Right lobe of liver (tissue), 6 donors: ENCODE results near the gene OASL. TPM values are rescaled to one million over a fixed set of nuclear protein-coding genes. Genes with fewer than 3 reads are reported as not detected.

ENCODE experiments used
- ATAC-seq, 4 donors: fragments of 200-7000 bp; cut with Tn5 transposase; one replicate each; pipeline ENCODE4 v1.9.1; 2020; ENCODE audit warnings: mild to moderate bottlenecking in 4 of 4, moderate library complexity in 4 of 4
- DNase-seq, 3 donors: peaks; one replicate each; pipeline ENCODE4 v3.0.0-alpha.2; 2020
- H3K27ac ChIP-seq, 3 donors: fragments of 200-600 bp; one replicate each; pipeline ENCODE4 v1.8.0; 2022
- H3K27me3 ChIP-seq, 2 donors: fragments of 200-600 bp; one replicate each; pipeline ENCODE4 v1.8.0; 2022
- H3K36me3 ChIP-seq, 4 donors: fragments of 200-600 bp; sonication (generic) in 1 of 4; one replicate each; pipeline versions ENCODE4 v1.5.1 to v1.8.0; 2017 to 2022; ENCODE audit warnings: control low read depth in 1 of 4
- H3K4me1 ChIP-seq, 4 donors: fragments of 200-600 bp; sonication (generic) in 1 of 4; one replicate each; pipeline versions ENCODE4 v1.5.1 to v1.8.0; 2017 to 2022; ENCODE audit warnings: control low read depth in 1 of 4
- H3K4me3 ChIP-seq, 3 donors: fragments of 200-600 bp; one replicate each; pipeline ENCODE4 v1.8.0; 2022
- H3K9me3 ChIP-seq, 4 donors: fragments of 200-600 bp; sonication (generic) in 1 of 4; one replicate each; pipeline versions ENCODE4 v1.5.1 to v1.8.0; 2017 to 2022; ENCODE audit warnings: control low read depth in 1 of 4
- POLR2A ChIP-seq: fragments of 450-650 bp; IDR thresholded peaks from one replicate; pipeline ENCODE4 v1.6.1; 2017; ENCODE audit warnings: antibody characterized with exemption, mild to moderate bottlenecking
- WGBS: methylation state at CpG from one replicate; pipeline ENCODE4 v1.1.6; 2018; ENCODE audit warnings: low coverage, low lambda C conversion rate; ENCODE audit not compliant: insufficient coverage; ENCODE audit errors: missing lambda C conversion rate; 5-methylcytosine and 5-hydroxymethylcytosine counted together
- intact Hi-C, 2 donors: fragments of 100-400 bp; cut with DNase I; formaldehyde crosslinking; loops; one replicate each; pipeline versions ENCODE4 v1.11.2 to v1.14.1; 2022
- total RNA-seq, 6 experiments: library from RNA; depleted of rRNA in 2 of 6; stranded (reverse); fragments of >200 nt in 2 of 6; fragmentation: NEBNext Ultra II Directional in 3 of 6; extraction: Animal tissue kit (Norgen Biotek cat#: 25700) in 3 of 6; gene quantifications; one replicate each; pipeline versions ENCODE4 v1.1.0 to v1.2.4, GENCODE V29; 2016 to 2023
- TF ChIP-seq, protein P1 (sequence below), 4 donors: fragments of 200-600 bp in 3 of 4; fragments of 450-650 bp in 1 of 4; IDR thresholded peaks; one replicate each; pipeline versions ENCODE4 v1.5.1 to v1.8.0; 2016 to 2022; ENCODE audit warnings: antibody characterized with exemption in 4 of 4, mild to moderate bottlenecking in 2 of 4
- donor health status: DM: no; HTN: yes; CAD: no.
- donor health status: DM: no; HTN: no; CAD: no.
- donor health status: DM: no; HTN: no; CAD: no.
- donor health status: DM: no; HTN: yes; CAD: no.
- donor health status: DM: no; HTN: yes; CAD: no.

Gene OASL
- total RNA-seq, 6 experiments from 2014 or later = 1.6 to 19.2 (median 4.1) TPM

DNA sequence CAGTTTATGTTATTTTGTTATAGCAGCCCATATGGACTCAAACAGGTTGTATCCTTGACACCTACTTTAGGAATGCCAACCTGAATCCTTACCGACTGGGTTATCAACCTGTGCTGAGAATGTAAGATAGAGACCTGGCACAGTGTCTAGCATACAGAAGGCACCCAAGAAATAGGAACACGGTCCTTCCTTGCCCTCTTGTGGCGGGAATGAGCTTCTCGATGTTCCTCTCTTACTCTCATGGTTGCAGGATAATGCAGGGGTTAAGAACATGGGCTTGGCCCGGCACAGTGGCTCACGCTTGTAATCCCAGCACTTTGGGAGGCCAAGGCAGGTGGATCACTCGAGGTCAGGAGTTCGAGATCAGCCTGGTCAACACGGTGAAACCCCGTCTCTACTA is 29.3 kb downstream of the OASL start:
- ATAC-seq = peak; percentile 86 to 94 (median 92)
- H3K36me3 ChIP-seq = peaks cover 0 to 6% (median 0%) of the 10 kb centered on the region in 4 donors
- intact Hi-C loops = loop anchor here in 1 of 2 donors (5.0 kb wide), 1 partner anchor 62 kb away; no protein-coding TSS in a partner anchor
- no peaks in the 10 kb centered on the region for H3K27me3 ChIP-seq
- H3K27ac ChIP-seq = no peak overlapping the region
- peak in 1 of 3 donors; percentile 68 for DNase-seq
- no peaks in the 10 kb centered on the region for H3K9me3 ChIP-seq
- WGBS = 23% methylated on average over 9 of the region's 10 CpGs
- peaks cover 0 to 4% (median 0%) of the 10 kb centered on the region in 4 donors for H3K4me1 ChIP-seq
- TF ChIP-seq, protein P1, sequence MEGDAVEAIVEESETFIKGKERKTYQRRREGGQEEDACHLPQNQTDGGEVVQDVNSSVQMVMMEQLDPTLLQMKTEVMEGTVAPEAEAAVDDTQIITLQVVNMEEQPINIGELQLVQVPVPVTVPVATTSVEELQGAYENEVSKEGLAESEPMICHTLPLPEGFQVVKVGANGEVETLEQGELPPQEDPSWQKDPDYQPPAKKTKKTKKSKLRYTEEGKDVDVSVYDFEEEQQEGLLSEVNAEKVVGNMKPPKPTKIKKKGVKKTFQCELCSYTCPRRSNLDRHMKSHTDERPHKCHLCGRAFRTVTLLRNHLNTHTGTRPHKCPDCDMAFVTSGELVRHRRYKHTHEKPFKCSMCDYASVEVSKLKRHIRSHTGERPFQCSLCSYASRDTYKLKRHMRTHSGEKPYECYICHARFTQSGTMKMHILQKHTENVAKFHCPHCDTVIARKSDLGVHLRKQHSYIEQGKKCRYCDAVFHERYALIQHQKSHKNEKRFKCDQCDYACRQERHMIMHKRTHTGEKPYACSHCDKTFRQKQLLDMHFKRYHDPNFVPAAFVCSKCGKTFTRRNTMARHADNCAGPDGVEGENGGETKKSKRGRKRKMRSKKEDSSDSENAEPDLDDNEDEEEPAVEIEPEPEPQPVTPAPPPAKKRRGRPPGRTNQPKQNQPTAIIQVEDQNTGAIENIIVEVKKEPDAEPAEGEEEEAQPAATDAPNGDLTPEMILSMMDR (IDR thresholded peaks at IDR 0.05) = peak; percentile 45 to 63 (median 58)
- TF ChIP-seq POLR2A = no peak
- H3K4me3 ChIP-seq = no peak overlapping the region

DNA sequence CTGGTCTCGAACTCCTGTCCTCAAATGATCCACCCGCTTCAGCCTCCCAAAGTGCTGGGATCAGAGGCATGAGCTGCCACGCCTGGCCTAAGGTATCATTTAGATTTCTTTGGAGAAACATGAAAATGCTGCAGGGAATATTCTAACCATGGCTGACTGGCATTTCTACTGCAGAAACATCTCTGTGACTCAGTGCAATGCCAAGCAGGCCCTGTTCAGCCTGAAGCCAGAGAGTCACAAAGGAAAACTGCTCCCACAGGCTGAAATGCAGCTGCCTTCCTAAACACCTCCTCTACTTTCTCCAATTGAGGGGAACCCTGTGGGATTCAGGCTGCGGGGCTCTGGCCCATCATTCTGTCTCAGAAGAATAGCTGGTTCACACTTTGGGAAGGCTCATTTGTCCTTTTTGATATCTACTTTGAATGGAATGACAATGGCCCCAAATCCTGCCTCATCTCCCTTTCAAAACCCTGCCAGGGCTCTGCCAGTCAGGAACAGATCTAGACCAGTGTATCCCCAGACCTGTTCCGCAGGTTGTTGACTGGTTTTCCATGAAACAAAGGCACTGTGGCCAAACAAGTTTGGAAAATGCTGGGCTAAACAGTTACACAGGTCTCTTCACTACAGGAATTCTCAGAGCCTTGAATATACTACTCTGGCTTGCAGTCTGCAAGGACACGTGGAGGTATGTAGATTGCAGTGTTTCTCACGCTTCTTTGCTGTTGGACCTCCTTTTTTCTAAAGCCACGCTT is 30.5 kb downstream of the OASL start:
- WGBS = 96% methylated on average over 4 of the region's 8 CpGs
- no peaks in the 10 kb centered on the region for H3K27me3 ChIP-seq
- no peak for TF ChIP-seq POLR2A
- H3K36me3 ChIP-seq = peaks cover 0 to 14% (median 0%) of the 10 kb centered on the region in 4 donors
- no peak overlapping the region for H3K27ac ChIP-seq
- intact Hi-C loops = loop anchor here in 1 of 2 donors (5.0 kb wide), 1 partner anchor 61 kb away; no protein-coding TSS in a partner anchor
- ATAC-seq (no peak), DNase-seq (no peak)
- H3K4me3 ChIP-seq = no peak overlapping the region
- H3K9me3 ChIP-seq = no peaks in the 10 kb centered on the region
- H3K4me1 ChIP-seq = peaks cover 0 to 7% (median 0%) of the 10 kb centered on the region in 4 donors

DNA sequence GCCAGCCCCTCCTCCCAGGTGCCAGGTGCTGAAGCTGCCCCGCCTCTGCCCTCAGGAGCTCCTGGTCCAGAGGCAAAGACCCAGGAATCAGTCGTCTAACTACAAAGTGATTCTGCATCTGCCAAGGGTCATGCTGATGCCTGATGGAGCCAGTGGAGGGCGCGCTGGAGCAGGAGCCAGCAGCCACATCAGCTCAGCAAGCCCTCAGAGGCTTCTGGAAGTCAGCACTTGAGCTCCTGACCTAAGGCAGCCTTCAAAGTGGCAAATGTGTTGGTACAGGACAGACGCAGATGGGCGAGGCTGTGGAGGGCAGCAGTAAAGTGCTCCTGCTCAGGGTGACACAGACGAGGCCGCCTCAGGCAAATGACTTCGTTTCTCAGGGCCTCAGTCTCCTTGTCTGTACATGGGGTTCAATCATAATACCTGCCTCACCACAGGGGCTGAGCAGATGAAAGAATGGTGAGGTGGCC is 33.7 kb downstream of the OASL start:
- H3K4me3 ChIP-seq = no peak overlapping the region
- TF ChIP-seq POLR2A = no peak
- TF ChIP-seq, protein P1 (IDR thresholded peaks at IDR 0.05) = peak; percentile 50 to 67 (median 57)
- no peak overlapping the region for H3K27ac ChIP-seq
- peaks cover 0 to 3% (median 0%) of the 10 kb centered on the region in 4 donors for H3K4me1 ChIP-seq
- H3K27me3 ChIP-seq = no peaks in the 10 kb centered on the region
- DNase-seq (no peak), ATAC-seq (peak; percentile 62 to 71 (median 66))
- 40% methylated on average over 2 of the region's 9 CpGs for WGBS
- H3K9me3 ChIP-seq = no peaks in the 10 kb centered on the region
- H3K36me3 ChIP-seq = peaks cover 0 to 29% (median 10%) of the 10 kb centered on the region in 4 donors
- intact Hi-C loops = loop anchor here in 1 of 2 donors (5.0 kb wide), 1 partner anchor 58 kb away; no protein-coding TSS in a partner anchor

DNA sequence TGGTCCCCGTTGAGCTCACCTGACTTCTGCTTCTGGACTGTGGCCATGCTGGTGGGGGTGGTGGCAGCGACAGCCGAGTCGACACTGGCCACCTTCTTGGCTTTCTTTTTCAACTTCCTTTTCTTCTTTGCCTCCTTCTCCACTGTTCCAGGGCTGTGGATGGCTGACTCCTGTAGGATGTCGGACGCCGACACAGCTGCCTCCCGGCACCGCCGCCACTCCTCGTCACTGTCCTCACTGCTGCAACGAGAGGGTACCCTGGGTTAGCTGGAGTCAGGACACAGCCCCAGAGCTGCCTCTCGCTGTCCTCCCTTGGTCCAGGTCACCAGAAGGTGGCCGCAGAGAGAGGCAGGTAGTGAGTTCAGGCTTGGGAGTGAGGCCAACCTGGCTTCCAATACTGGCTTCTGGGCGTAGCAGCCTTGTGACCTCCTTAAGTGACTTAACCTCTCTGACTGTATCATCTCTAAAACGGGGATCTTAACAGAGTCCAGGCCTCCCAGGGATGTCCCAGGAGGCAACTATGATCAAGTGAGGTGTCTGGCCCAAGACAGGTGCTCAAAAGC is 34.7 kb downstream of the OASL start:
- Histone ChIP-seq H3K36me3 (peaks cover 0 to 31% (median 11%) of the 10 kb centered on the region in 4 donors), H3K9me3 (no peaks in the 10 kb centered on the region)

More for the DNA sequence above, 34.7 kb downstream of the OASL start:
- no peak for DNase-seq
- 83% methylated on average over 10 of the region's 16 CpGs for WGBS
- peak; percentile 12 to 60 (median 24) for ATAC-seq
- TF ChIP-seq, protein P1 (IDR thresholded peaks at IDR 0.05) = peak in 1 of 4 donors; percentile 6
- no peak for TF ChIP-seq POLR2A
- Histone ChIP-seq H3K4me1 (peaks cover 0 to 10% (median 5%) of the 10 kb centered on the region in 4 donors), H3K27ac (no peak overlapping the region), H3K4me3 (no peak overlapping the region), H3K27me3 (no peaks in the 10 kb centered on the region)
- intact Hi-C loops = no loop called here
